GM10248 (cell line): ENCODE data around the gene ACTN4.

Source experiments
- CTCF ChIA-PET: fragments of 300-600 bp; sonication (Branson Sonifier 250); formaldehyde crosslinking; extraction: SDS; loops from one replicate; lab custom pipeline; 2021; ENCODE audit warnings: antibody characterized with exemption; lab: Yijun Ruan, JAX
- POLR2A ChIA-PET: fragments of 350-650 bp; sonication (Branson Sonifier 250); formaldehyde crosslinking; extraction: SDS; loops from one replicate; lab custom pipeline; 2020; ENCODE audit warnings: antibody characterized with exemption; lab: Yijun Ruan, JAX
- DNase-seq: peaks from one replicate; pipeline ENCODE4 v3.0.0; 2012; ENCODE audit errors: extremely low spot score
- CTCF ChIP-seq: IDR thresholded peaks from 2 replicates; pipeline ENCODE4 v1.5.1; 2012; ENCODE audit warnings: mild to moderate bottlenecking, low read depth; ENCODE audit errors: extremely low read depth, missing control alignments, control extremely low read depth

Gene ACTN4

GRCh38 chr19:38710928-38711725 lies 63.7 kb downstream of the ACTN4 start:
- TF ChIP-seq CTCF = no peak
- POLR2A ChIA-PET = no interaction called here
- CTCF ChIA-PET = interaction anchor here (1.3 to 2.1 kb wide), 3 partner anchors 8 to 77 kb away, joined by 3 to 5 read pairs (median 4); no protein-coding TSS in a partner anchor
- no peak for DNase-seq

- TF ChIP-seq CTCF = no peak
- POLR2A ChIA-PET = no interaction called here
Measured at GRCh38 chr19:38711726-38712153, 64.3 kb downstream of the ACTN4 start.

GRCh38 chr19:38712161-38712748 lies 64.8 kb downstream of the ACTN4 start:
- DNase-seq = no peak
- ChIA-PET POLR2A (no interaction called here), CTCF (interaction anchor here (2.1 kb wide), 1 partner anchor 19 kb away, joined by 5 read pairs; no protein-coding TSS in a partner anchor)
- TF ChIP-seq CTCF = no peak

More at GRCh38 chr19:38711726-38712153, 64.3 kb downstream of the ACTN4 start:
- DNase-seq = no peak
- CTCF ChIA-PET = interaction anchor here (1.5 to 2.1 kb wide), 2 partner anchors 18 to 77 kb away, joined by 4 to 5 read pairs; no protein-coding TSS in a partner anchor

- TF ChIP-seq CTCF = no peak
- no peak for DNase-seq
- ChIA-PET POLR2A (no interaction called here), CTCF (interaction anchor here (2.1 kb wide), 1 partner anchor 20 kb away, joined by 5 read pairs; no protein-coding TSS in a partner anchor)
Measured at GRCh38 chr19:38713227-38713649, 65.8 kb downstream of the ACTN4 start.

GRCh38 chr19:38713865-38714264 lies 66.4 kb downstream of the ACTN4 start:
- no peak for DNase-seq
- POLR2A ChIA-PET = no interaction called here
- CTCF ChIA-PET = no interaction called here
- TF ChIP-seq CTCF = no peak

GRCh38 chr19:38714354-38714778 lies 66.9 kb downstream of the ACTN4 start:
- no peak for TF ChIP-seq CTCF
- POLR2A ChIA-PET = no interaction called here
- CTCF ChIA-PET = no interaction called here
- no peak for DNase-seq
